NCI-H2107 treated with DMSO at 0.1 percent for 48 hours (cell line): Measurements from ENCODE around the gene CDK17.
"Not testable (repeated sequence)": the region's sequence is repeated elsewhere in the genome, so short reads cannot be mapped to it uniquely, and the experiment has no call there.

Experiments
- DNase-seq: peaks from one replicate; lab custom pipeline; 2025; ENCODE audit not compliant: unreplicated experiment; lab: John Stamatoyannopoulos, UW

Gene CDK17

GRCh38 chr12:96323906-96324305 is 76.3 kb downstream of the CDK17 start:
- DNase-seq: no peak

- no peak for DNase-seq
Observed at GRCh38 chr12:96322720-96323119, 77.5 kb downstream of the CDK17 start.

GRCh38 chr12:96321941-96322340 is 78.3 kb downstream of the CDK17 start:
- DNase-seq: no peak

GRCh38 chr12:96317801-96318200 is 82.4 kb downstream of the CDK17 start:
- not testable (repeated sequence) for DNase-seq

- not testable (repeated sequence) for DNase-seq
Observed at GRCh38 chr12:96315741-96316481, 84.3 kb downstream of the CDK17 start.

DNA sequence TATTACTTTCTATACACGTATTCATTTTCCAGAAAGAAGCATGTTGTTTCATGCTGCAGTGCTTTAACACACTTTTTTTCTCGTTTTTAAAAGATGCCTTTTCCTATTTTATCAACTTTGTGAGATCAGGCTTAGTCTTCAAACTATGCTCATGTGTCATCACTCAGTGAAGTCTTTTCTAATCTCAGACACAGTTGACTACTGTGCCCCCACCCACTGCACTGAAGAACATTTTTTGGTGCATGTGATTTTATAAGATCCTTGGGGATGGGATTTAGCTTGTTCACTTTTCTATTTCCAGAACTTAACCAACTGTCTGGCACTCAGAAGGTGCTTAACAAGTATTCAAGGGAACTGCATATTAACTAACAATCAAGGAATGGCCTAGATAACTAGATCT is 85.5 kb downstream of the CDK17 start:
- no peak for DNase-seq

- DNase-seq: no peak
Observed at GRCh38 chr12:96313606-96314005, 86.6 kb downstream of the CDK17 start.

- DNase-seq: no peak
Observed at GRCh38 chr12:96311191-96311590, 89.0 kb downstream of the CDK17 start.

GRCh38 chr12:96310067-96310466 is 90.2 kb downstream of the CDK17 start:
- no peak for DNase-seq

- DNase-seq: no peak
Observed at GRCh38 chr12:96308881-96309280, 91.4 kb downstream of the CDK17 start.

- DNase-seq: no peak
Observed at GRCh38 chr12:96305665-96306064, 94.6 kb downstream of the CDK17 start.

- no peak for DNase-seq
Observed at GRCh38 chr12:96303653-96304052, 96.6 kb downstream of the CDK17 start.

DNA sequence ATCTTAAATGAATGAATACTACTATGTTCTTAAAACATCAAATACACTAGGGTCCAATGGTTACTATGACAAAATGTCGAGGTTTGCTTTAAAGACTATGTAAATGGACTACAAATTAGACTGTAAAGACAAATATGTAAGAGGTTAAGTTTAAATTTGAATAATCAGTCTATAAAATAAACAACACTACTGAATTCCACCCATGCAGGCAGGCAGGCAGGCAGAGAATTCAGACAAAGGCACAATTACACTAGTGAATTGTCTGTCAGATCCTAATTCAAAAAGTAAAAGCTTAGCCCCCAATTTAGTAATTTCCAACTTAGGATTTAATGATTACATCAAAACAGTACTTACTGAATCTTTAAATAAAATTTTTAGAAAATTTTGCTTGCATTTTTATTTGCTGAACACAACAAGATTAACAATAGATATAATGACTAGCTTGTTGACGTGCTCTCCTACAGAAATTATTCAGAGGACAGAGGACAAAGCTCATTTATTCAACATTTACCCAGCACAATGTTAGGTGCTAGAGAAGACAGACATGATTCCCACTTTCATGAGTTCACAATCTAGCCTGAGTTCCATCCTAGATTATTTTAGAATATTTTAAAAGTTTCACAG is 97.4 kb downstream of the CDK17 start:
- no peak for DNase-seq

GRCh38 chr12:96301732-96302131 is 98.5 kb downstream of the CDK17 start:
- no peak for DNase-seq

DNA sequence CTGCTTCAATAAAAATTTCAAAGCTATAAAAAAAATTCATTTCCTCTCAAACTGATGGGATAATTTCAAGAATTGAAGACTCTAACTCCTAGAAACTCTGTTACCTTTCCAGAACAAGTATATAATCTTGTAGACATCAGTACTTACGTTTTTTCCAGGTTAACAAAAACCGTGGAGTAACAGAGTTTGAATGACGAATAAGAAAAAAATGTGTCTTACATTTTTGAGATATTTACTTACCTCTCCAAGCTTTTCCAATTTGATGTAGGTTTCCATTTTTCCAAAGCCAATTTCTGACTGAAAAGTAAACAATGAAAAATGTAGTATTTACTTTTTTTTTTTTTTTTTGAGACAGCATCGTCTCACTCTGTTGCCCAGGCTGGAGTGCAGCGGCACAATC is 100.2 kb downstream of the CDK17 start:
- no peak for DNase-seq

DNA sequence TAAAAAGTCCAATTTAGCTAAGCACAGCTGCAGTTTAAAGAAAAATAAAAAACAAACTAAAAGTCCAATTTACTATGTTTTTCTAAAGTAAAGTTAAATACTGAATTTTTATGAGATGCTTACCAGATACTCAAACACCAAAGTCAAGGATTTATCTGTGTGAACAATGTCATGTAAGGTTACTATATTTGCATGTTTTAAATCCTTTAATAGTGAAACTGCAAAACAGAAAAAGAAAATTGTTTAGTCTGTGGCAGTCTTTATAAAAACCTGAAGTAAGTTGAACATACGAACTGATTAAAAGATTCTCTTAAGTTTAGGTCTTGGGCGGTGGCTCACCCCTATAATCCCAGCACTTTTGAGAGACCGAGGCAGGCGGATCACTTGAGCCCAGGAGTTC is 102.7 kb downstream of the CDK17 start:
- DNase-seq: no peak

DNA sequence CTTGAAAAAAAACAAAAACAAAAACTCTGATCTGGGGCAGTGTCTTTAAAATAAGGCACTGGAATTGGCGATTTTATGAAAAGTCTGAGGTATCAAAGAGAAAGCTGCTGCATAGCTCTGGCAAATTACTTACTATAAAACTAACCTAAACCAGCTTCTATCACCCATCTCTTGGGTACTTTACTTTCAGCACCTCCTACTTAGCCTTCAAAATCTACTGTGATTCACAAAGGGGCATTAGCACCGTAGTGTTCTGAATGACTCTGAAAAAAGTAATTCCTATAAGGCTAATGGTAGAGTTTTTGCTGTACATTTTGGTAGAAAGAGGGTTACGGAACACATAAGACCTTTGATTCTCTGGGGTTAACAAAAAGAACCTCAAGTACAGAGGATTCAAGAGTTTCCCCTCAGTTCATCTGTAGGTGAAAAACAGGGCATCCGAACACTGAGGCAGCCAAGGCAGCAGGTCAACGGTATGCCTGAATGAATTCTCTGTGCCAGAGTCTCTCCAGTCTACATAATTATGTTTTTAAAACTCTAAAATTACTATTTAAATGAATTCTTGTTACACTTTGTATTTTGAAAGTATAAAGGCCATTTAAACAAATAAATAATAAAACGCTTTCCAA is 104.6 kb downstream of the CDK17 start:
- DNase-seq: no peak

- DNase-seq: no peak
Observed at GRCh38 chr12:96294831-96295230, 105.4 kb downstream of the CDK17 start.

DNA sequence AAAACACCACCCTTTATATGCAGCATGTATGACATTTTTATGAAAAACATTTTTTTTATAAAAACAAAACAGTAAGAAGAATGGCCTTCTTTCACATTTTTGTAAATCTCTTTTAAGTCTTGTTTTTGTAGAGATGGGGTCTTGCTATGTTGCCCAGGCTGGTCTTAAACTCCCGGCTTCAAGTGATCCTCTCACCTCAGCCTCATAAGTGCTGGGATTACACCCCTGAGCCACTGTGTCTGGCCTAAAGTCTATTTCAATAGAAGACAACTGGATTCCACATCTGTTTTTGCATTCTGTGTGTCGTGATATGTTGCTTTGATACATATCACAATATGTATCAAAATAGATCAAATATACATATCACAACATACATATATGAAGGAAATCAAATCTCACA is 107.1 kb downstream of the CDK17 start:
- DNase-seq: no peak

GRCh38 chr12:96289067-96289466 is 111.2 kb downstream of the CDK17 start:
- DNase-seq: no peak

DNA sequence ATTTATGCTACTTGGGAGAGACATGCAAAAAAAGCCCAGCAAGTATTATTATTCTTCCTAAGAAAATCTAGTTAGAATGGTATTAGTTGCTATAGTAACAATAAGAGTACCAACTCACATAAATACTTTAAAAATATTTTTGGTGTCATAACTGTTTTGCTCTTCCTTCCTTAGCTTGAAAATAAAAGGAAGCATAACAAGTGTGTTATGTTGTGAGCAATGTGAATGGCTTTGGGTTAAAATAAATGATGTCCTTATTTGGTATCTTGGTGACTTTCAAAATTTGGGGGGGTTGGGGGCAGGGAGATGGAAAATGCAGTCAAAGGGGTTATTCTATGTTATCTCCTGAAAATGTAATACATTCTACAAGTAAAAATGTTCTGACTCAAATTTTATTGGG is 115.1 kb downstream of the CDK17 start:
- DNase-seq: no peak

GRCh38 chr12:96274331-96274730 is 125.9 kb downstream of the CDK17 start:
- DNase-seq: no peak
